Ovary (tissue), 9 donors: ENCODE measurements around the gene XCL2. TPM values are rescaled to one million over a fixed set of nuclear protein-coding genes. Genes with fewer than 3 reads are reported as not detected.

Experiments
- DNase-seq, 5 donors: peaks; one replicate each; pipeline ENCODE4 v3.0.0-alpha.2; 2019 to 2020
- H3K27ac ChIP-seq, 2 donors: fragments of 200-600 bp; one replicate each; pipeline versions ENCODE4 v1.5.1 to v1.8.0; 2019 to 2022
- H3K27me3 ChIP-seq: fragments of 200-600 bp; one replicate; pipeline ENCODE4 v1.8.0; 2022
- H3K36me3 ChIP-seq: fragments of 200-600 bp; sonication (generic); one replicate; pipeline ENCODE4 v1.5.1; 2019
- H3K4me1 ChIP-seq: one replicate; pipeline ENCODE4 v1.8.1; 2013; ENCODE audit warnings: mild to moderate bottlenecking, moderate library complexity; ENCODE audit not compliant: insufficient read depth
- H3K4me3 ChIP-seq: fragments of 200-600 bp; sonication (generic); one replicate; pipeline ENCODE4 v1.5.1; 2017
- H3K9me3 ChIP-seq, 2 donors: fragments of 200-600 bp in 1 of 2; sonication (generic) in 1 of 2; one replicate each; pipeline versions ENCODE4 v1.5.1 to v1.8.1; 2013 to 2019; ENCODE audit warnings: mild to moderate bottlenecking in 1 of 2, moderate library complexity in 1 of 2
- CTCF ChIP-seq, 3 donors: fragments of 450-650 bp in 2 of 3; fragments of 200-600 bp in 1 of 3; IDR thresholded peaks; one replicate each; pipeline versions ENCODE4 v1.5.1 to v1.8.0; 2016 to 2022; ENCODE audit warnings: antibody characterized with exemption in 3 of 3, mild to moderate bottlenecking in 1 of 3
- EP300 ChIP-seq: sonication (generic); formaldehyde crosslinking; IDR thresholded peaks from one replicate; pipeline ENCODE4 v1.6.1; 2017; ENCODE audit warnings: antibody characterized with exemption
- POLR2A ChIP-seq: fragments of 450-650 bp; IDR thresholded peaks from one replicate; pipeline ENCODE4 v1.6.1; 2017; ENCODE audit warnings: antibody characterized with exemption, mild to moderate bottlenecking, moderate library complexity
- WGBS, 3 donors: extraction: QIAGEN DNeasy Blood & Tissue Kit in 1 of 3; methylation state at CpG; one replicate each; pipeline versions ENCODE4 v1.1.5 to v1.1.7; 2013 to 2017; 5-methylcytosine and 5-hydroxymethylcytosine counted together
- intact Hi-C, 4 donors: fragments of 100-400 bp; cut with DNase I; formaldehyde crosslinking; loops; one replicate each; pipeline versions ENCODE4 v1.11.0 to v1.15.1; 2022 to 2023
- polyA plus RNA-seq, 2 donors: library from polyadenylated mRNA; stranded (reverse); fragments of 200-250 nt in 1 of 2; fragments of 350-450 nt in 1 of 2; fragmentation: Illumina TruSeq in 1 of 2; extraction: RNeasy Lipid Tissue Mini Kit (QIAGEN cat#74804) in 1 of 2; gene quantifications; one replicate each; pipeline ENCODE4 v1.2.3, GENCODE V29; 2013 to 2014
- total RNA-seq, 7 donors: library from RNA; depleted of rRNA in 2 of 7; stranded (reverse); fragments of >200 nt in 2 of 7; fragmentation: NEBNext Ultra II Directional in 3 of 7; extraction: Animal tissue kit (Norgen Biotek cat#: 25700) in 3 of 7; gene quantifications; one replicate each; pipeline versions ENCODE4 v1.1.0 to v1.2.4, GENCODE V29; 2016 to 2023
- donor health status: DM: no; HTN: no; CAD: no; lungs with moderate emphysema.
- donor health status: DM: no; HTN: no; CAD: no.
- donor health status: Bipolar disorder and iron deficiency.
- donor health status: DM: yes; HTN: yes; CAD: no.
- donor health status: DM: no; HTN: no; CAD: no.
- donor health status: DM: yes; HTN: yes; CAD: no.

XCL2 gene
- total and polyA plus RNA-seq, 9 donors = 0.48 to 3.9 (median 0.70) TPM; not detected in 3

GRCh38 chr1:168529518-168529917, 14.3 kb downstream of the XCL2 start:
- Histone ChIP-seq H3K4me1 (no peaks in the 10 kb centered on the region), H3K4me3 (no peak overlapping the region), H3K27ac (no peak overlapping the region), H3K27me3 (no peaks in the 10 kb centered on the region), H3K36me3 (no peaks in the 10 kb centered on the region), H3K9me3 (no peaks in the 10 kb centered on the region)
- 42 to 51% (median 46%) methylated on average over 1 of the region's 1 CpG for WGBS, 3 donors
- intact Hi-C loops = no loop called here
- no peak for TF ChIP-seq POLR2A
- no peak for TF ChIP-seq EP300
- DNase-seq = no peak

GRCh38 chr1:168521401-168522000, 22.3 kb downstream of the XCL2 start:
- Histone ChIP-seq H3K27ac (no peak overlapping the region), H3K36me3 (no peaks in the 10 kb centered on the region), H3K4me1 (peaks cover 1% of the 10 kb centered on the region), H3K4me3 (no peak overlapping the region), H3K27me3 (no peaks in the 10 kb centered on the region), H3K9me3 (no peaks in the 10 kb centered on the region)
- no peak for DNase-seq
- TF ChIP-seq POLR2A (no peak), EP300 (no peak), CTCF (IDR thresholded peaks at IDR 0.05) (no peak)
- intact Hi-C loops = no loop called here
- WGBS, 3 donors = 93 to 100% (median 98%) methylated on average over 1 of the region's 1 CpG

- no peaks in the 10 kb centered on the region for H3K27me3 ChIP-seq
- H3K4me3 ChIP-seq = no peak overlapping the region
- H3K36me3 ChIP-seq = no peaks in the 10 kb centered on the region
- H3K4me1 ChIP-seq = peaks cover 1% of the 10 kb centered on the region
- H3K9me3 ChIP-seq = no peaks in the 10 kb centered on the region
- intact Hi-C loops = no loop called here
- DNase-seq = no peak
- TF ChIP-seq POLR2A (no peak), CTCF (IDR thresholded peaks at IDR 0.05) (no peak), EP300 (no peak)
- 82 to 90% (median 86%) methylated on average over 4 of the region's 4 CpGs for WGBS, 3 donors
- H3K27ac ChIP-seq = no peak overlapping the region
Observed at GRCh38 chr1:168520832-168521231, 23.0 kb downstream of the XCL2 start.

- Histone ChIP-seq H3K9me3 (no peaks in the 10 kb centered on the region), H3K4me1 (peaks cover 1% of the 10 kb centered on the region), H3K4me3 (no peak overlapping the region), H3K27me3 (no peaks in the 10 kb centered on the region), H3K36me3 (no peaks in the 10 kb centered on the region), H3K27ac (no peak overlapping the region)
- no peak for DNase-seq
- 53 to 68% (median 59%) methylated on average over 6 of the region's 6 CpGs for WGBS, 3 donors
- no peak for TF ChIP-seq POLR2A
- TF ChIP-seq CTCF (IDR thresholded peaks at IDR 0.05) = no peak
- no peak for TF ChIP-seq EP300
- intact Hi-C loops = no loop called here
Observed at GRCh38 chr1:168520052-168520751, 23.6 kb downstream of the XCL2 start.

- Histone ChIP-seq H3K36me3 (no peaks in the 10 kb centered on the region), H3K27ac (no peak overlapping the region), H3K4me3 (no peak overlapping the region), H3K4me1 (peaks cover 8% of the 10 kb centered on the region), H3K27me3 (no peaks in the 10 kb centered on the region), H3K9me3 (no peaks in the 10 kb centered on the region)
- DNase-seq = no peak
- WGBS, 3 donors = 77 to 92% (median 78%) methylated on average over 1 of the region's 1 CpG
- TF ChIP-seq EP300 (no peak), CTCF (IDR thresholded peaks at IDR 0.05) (no peak), POLR2A (no peak)
- intact Hi-C loops = no loop called here
Observed at GRCh38 chr1:168518813-168519212, 25.0 kb downstream of the XCL2 start.
